Myometrial cell (primary cell): ENCODE measurements around the gene CHST2. TPM values are rescaled to one million over a fixed set of nuclear protein-coding genes. Genes with fewer than 3 reads are reported as not detected.

ENCODE experiments used
- total RNA-seq: library from RNA; depleted of rRNA; stranded (reverse); fragments of >200 nt; gene quantifications from 2 replicates; pipeline ENCODE4 v1.2.3, GENCODE V29; 2015

Gene CHST2, protein sequence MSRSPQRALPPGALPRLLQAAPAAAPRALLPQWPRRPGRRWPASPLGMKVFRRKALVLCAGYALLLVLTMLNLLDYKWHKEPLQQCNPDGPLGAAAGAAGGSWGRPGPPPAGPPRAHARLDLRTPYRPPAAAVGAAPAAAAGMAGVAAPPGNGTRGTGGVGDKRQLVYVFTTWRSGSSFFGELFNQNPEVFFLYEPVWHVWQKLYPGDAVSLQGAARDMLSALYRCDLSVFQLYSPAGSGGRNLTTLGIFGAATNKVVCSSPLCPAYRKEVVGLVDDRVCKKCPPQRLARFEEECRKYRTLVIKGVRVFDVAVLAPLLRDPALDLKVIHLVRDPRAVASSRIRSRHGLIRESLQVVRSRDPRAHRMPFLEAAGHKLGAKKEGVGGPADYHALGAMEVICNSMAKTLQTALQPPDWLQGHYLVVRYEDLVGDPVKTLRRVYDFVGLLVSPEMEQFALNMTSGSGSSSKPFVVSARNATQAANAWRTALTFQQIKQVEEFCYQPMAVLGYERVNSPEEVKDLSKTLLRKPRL
- 20.0 and 21.3 TPM in 2 replicates for total RNA-seq

GRCh38 chr3:143119009-143119914 is at the start of gene CHST2:
TSS of gene CHST2 (plus strand) at chr3:143119771. CDS start at chr3:143120817, 1,046 bp downstream.

Other genes starting within 250 kb of the CHST2 start
- 4.4 TPM in 1 of 2 replicates, not detected in the other for gene PCOLCE2, start 230.7 kb upstream of the CHST2 start, total RNA-seq
- gene PAQR9, start 156.1 kb upstream of the CHST2 start, total RNA-seq: not detected in 2 replicates
- 40.4 and 45.4 TPM in 2 replicates for gene U2SURP, start 118.2 kb upstream of the CHST2 start, total RNA-seq